ENCODE results near the gene FHIT.

- TF ChIP-seq CTCF (conservative IDR thresholded peaks at IDR 0.05) (no peak), EZH2 (IDR thresholded peaks at IDR 0.05; ENCODE audit: low read depth) (no peak)
These were observed 48.2 kb upstream of the FHIT start for GRCh38 chr3:61299343-61300005.

Measured in PC-9 (cell line).